ENCODE measurements around the gene ADSL. TPM values are rescaled to one million over a fixed set of nuclear protein-coding genes. Genes with fewer than 3 reads are reported as not detected.

ADSL gene
- total and polyA plus RNA-seq, 2 of the 8 experiments (the other 6 are each of a cell fraction or from before 2014, with no cell fraction given): 197 to 218 TPM

GRCh38 chr22:40434745-40435144 lies 88.4 kb downstream of the ADSL start (continued):
- TF ChIP-seq POLR2AphosphoS5 (IDR thresholded peaks at IDR 0.05; ENCODE audit: low read depth, low read length) (no peak), USF2 (IDR thresholded peaks at IDR 0.05; ENCODE audit: low read length) (no peak), TEAD4 (IDR thresholded peaks at IDR 0.05; ENCODE audit: low read depth, low read length) (no peak), HDAC2 (IDR thresholded peaks at IDR 0.05; ENCODE audit: borderline replicate concordance in 1 of 2, low read depth in 2 of 2, low read length in 2 of 2) (no peak)

Measured in H1 (cell line).